H1 (cell line): ENCODE measurements around the gene ARGLU1. TPM values are rescaled to one million over a fixed set of nuclear protein-coding genes. Genes with fewer than 3 reads are reported as not detected.

Experiments used
- CHD7 ChIP-seq: fragments of 300-600 bp; sonication (generic); IDR thresholded peaks from 2 replicates; pipeline ENCODE4 v1.7.1; 2012; ENCODE audit warnings: low read length, moderate library complexity, mild to moderate bottlenecking, inconsistent platforms; ENCODE audit not compliant: insufficient replicate concordance
- JUN ChIP-seq: IDR thresholded peaks from 2 replicates; pipeline ENCODE4 v1.6.1; 2011; ENCODE audit warnings: low read depth, mild to moderate bottlenecking, improper control_type of control experiment, low read length
- polyA plus RNA-seq, 7 experiments: library from polyadenylated mRNA; depleted of rRNA in 3 of 7; stranded (reverse) in 5 of 7; unstranded in 2 of 7; fragments of >200 nt in 5 of 7; fragments of 200-250 nt in 2 of 7; gene quantifications; 1 replicate in 5 of 7; 2 replicates in 1 of 7; 4 replicates in 1 of 7; pipeline versions ENCODE4 v1.2.1 to v1.2.3, GENCODE V29; 2011 to 2013; ENCODE audit warnings: missing spikeins in 2 of 7, mixed read lengths in 2 of 7
- total RNA-seq: library from RNA; stranded (reverse); fragmentation: NEBNext Ultra II Directional; extraction: Animal tissue kit (Norgen Biotek cat#: 25700); gene quantifications from 2 replicates; pipeline ENCODE4 v1.2.1, GENCODE V29; 2021

The ARGLU1 gene
- total and polyA plus RNA-seq, 2 of the 8 experiments (the other 6 are each of a cell fraction or from before 2014, with no cell fraction given), result 47.8 to 84.9 TPM

- TF ChIP-seq CHD7 (no peak), JUN (no peak)
Observed at GRCh38 chr13:106568299-106569003, 514 bp upstream of the ARGLU1 start (continued).
